T-cell (primary cell): ENCODE measurements around the gene RIGI. TPM values are rescaled to one million over a fixed set of nuclear protein-coding genes. Genes with fewer than 3 reads are reported as not detected.
A peak's percentile ranks its signal among the peaks of the same experiment; 100 is the strongest.

Experiments
- ATAC-seq, 4 experiments: fragments of 200-7000 bp in 3 of 4; fragments of 150-1000 bp in 1 of 4; cut with Tn5 transposase; replicated peaks in 1 of 4; 1 replicate in 3 of 4; 2 replicates in 1 of 4; pipeline ENCODE4 v1.10.0; 2021; ENCODE audit warnings: moderate library complexity in 3 of 4, mild to moderate bottlenecking in 2 of 4, moderate number of reproducible peaks in 1 of 4
- CTCF ChIA-PET, 2 donors: fragments of 300-600 bp; sonication (Branson Sonifier 250); formaldehyde crosslinking; loops; one replicate each; lab custom pipeline; 2022; ENCODE audit warnings: antibody characterized with exemption in 2 of 2; lab: Charles Lee
- POLR2A ChIA-PET, 2 donors: fragments of 300-600 bp; sonication (Branson Sonifier 250); formaldehyde crosslinking; loops; one replicate each; lab custom pipeline; 2022; ENCODE audit warnings: antibody characterized with exemption in 2 of 2; lab: Charles Lee
- DNase-seq, 35 experiments: peaks; one replicate each; pipeline versions ENCODE4 v3.0.0 to v3.0.0-alpha.2; 2013 to 2023
- H3K27ac ChIP-seq: one replicate; pipeline ENCODE4 v1.5.1; 2013; ENCODE audit warnings: low read length
- H3K27me3 ChIP-seq, 2 experiments: replicated peaks in 1 of 2; 1 replicate in 1 of 2; 2 replicates in 1 of 2; pipeline versions ENCODE4 v1.6.1 to v1.7.0; 2013; ENCODE audit warnings: low read length in 1 of 2, mixed read lengths in 1 of 2; ENCODE audit not compliant: control insufficient read depth in 2 of 2, insufficient read depth in 2 of 2; ENCODE audit errors: extremely low read depth in 1 of 2
- H3K36me3 ChIP-seq, 2 donors: 1 replicate in 1 of 2; 2 replicates in 1 of 2; pipeline versions ENCODE4 v1.6.1 to v1.7.0; 2013; ENCODE audit warnings: low read length in 1 of 2; ENCODE audit not compliant: control insufficient read depth in 2 of 2, insufficient read depth in 1 of 2; ENCODE audit errors: extremely low read depth in 1 of 2
- H3K4me1 ChIP-seq, 2 experiments: 1 replicate in 1 of 2; 2 replicates in 1 of 2; pipeline versions ENCODE4 v1.6.1 to v1.7.0; 2013; ENCODE audit warnings: low read length in 2 of 2, mixed read lengths in 1 of 2; ENCODE audit not compliant: insufficient read depth in 2 of 2, control insufficient read depth in 1 of 2; ENCODE audit errors: extremely low read depth in 1 of 2
- H3K4me3 ChIP-seq, 2 donors: 1 replicate in 1 of 2; 2 replicates in 1 of 2; pipeline versions ENCODE4 v1.5.1 to v1.7.0; 2013; ENCODE audit warnings: mild to moderate bottlenecking in 2 of 2, low read length in 1 of 2, moderate library complexity in 1 of 2; ENCODE audit not compliant: control insufficient read depth in 1 of 2; ENCODE audit errors: extremely low read depth in 1 of 2
- H3K9me3 ChIP-seq: 2 replicates; pipeline ENCODE4 v1.7.0; 2013
- H3K27ac Mint-ChIP-seq, 2 donors: one replicate each; pipeline ENCODE4 v1.8.0; 2020 to 2021; ENCODE audit warnings: mild to moderate bottlenecking in 2 of 2, mixed read lengths in 2 of 2
- H3K27me3 Mint-ChIP-seq, 2 donors: one replicate each; pipeline ENCODE4 v1.8.0; 2021 to 2022; ENCODE audit warnings: mixed read lengths in 2 of 2
- H3K36me3 Mint-ChIP-seq: one replicate; pipeline ENCODE4 v1.8.0; 2021; ENCODE audit warnings: mixed read lengths
- H3K4me1 Mint-ChIP-seq, 3 donors: one replicate each; pipeline ENCODE4 v1.8.0; 2020 to 2022; ENCODE audit warnings: mixed read lengths in 3 of 3, mild to moderate bottlenecking in 1 of 3
- H3K4me3 Mint-ChIP-seq, 3 donors: one replicate each; pipeline ENCODE4 v1.8.0; 2020 to 2022; ENCODE audit warnings: mild to moderate bottlenecking in 3 of 3, mixed read lengths in 3 of 3, moderate library complexity in 3 of 3
- H3K9me3 Mint-ChIP-seq, 3 donors: one replicate each; pipeline ENCODE4 v1.8.0; 2020 to 2022; ENCODE audit warnings: mixed read lengths in 3 of 3
- WGBS: methylation state at CpG from one replicate; pipeline ENCODE4 v1.1.5; 2013; ENCODE audit warnings: missing lambda C conversion rate; ENCODE audit not compliant: insufficient coverage; 5-methylcytosine and 5-hydroxymethylcytosine counted together
- total RNA-seq, 35 experiments: library from RNA in 6 of 35; stranded (reverse) in 6 of 35; fragments of 120-200 nt in 1 of 35; gene quantifications; one replicate each; pipeline versions ENCODE4 v1.2.1 to v1.2.4 and lab custom pipeline; 2013 to 2026

Gene RIGI
- total RNA-seq, 5 donors from 2014 or later (not counting 1 experiment from before 2014, with no cell fraction given): 14.0 to 27.1 (median 19.3) TPM

DNA sequence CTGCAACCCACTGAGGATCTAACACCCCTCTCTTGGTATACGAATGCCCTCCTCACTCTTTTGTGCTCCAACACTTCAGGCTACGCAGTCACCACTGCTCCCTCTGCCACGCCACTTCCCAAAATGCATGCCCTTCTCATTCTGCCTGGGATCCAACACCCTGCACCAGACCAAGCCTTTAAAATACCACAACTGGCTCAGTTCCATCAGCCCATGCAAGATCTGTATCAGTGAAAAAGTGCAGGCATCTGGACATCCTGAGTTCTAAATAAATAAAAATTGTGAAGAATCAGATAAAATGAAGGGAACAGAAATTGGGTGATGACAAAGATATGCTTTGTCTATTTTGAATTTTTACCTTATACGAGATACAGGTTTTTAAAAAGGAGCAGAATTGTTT lies 44.3 kb upstream of the RIGI start:
- CTCF ChIA-PET: no interaction called here
- 97% methylated on average over 3 of the region's 4 CpGs for WGBS
- peaks cover 32% of the 10 kb centered on the region for H3K36me3 Mint-ChIP-seq
- DNase-seq: no peak
- no peak overlapping the region for H3K4me3 Mint-ChIP-seq
- no peak for ATAC-seq
- H3K27ac ChIP-seq: no peak overlapping the region
- no peaks in the 10 kb centered on the region for H3K27me3 Mint-ChIP-seq
- POLR2A ChIA-PET: no interaction called here
- peaks cover 37 to 39% (median 39%) of the 10 kb centered on the region in 3 donors for H3K4me1 Mint-ChIP-seq
- no peak overlapping the region for H3K4me3 ChIP-seq
- peaks cover 15 to 24% of the 10 kb centered on the region in 2 donors for H3K36me3 ChIP-seq
- H3K27ac Mint-ChIP-seq: no peak overlapping the region
- H3K4me1 ChIP-seq: peaks cover 4 to 19% of the 10 kb centered on the region in 2 experiments
- H3K9me3 ChIP-seq: no peaks in the 10 kb centered on the region
- no peaks in the 10 kb centered on the region for H3K27me3 ChIP-seq
- no peaks in the 10 kb centered on the region for H3K9me3 Mint-ChIP-seq

GRCh38 chr9:32566770-32567169 lies 40.8 kb upstream of the RIGI start:
- CTCF ChIA-PET: interaction anchor here (0.9 to 1.2 kb wide), 2 partner anchors 13 to 187 kb away, joined by 3 to 4 read pairs; no protein-coding TSS in a partner anchor
- peaks cover 27 to 45% (median 35%) of the 10 kb centered on the region in 3 donors for H3K4me1 Mint-ChIP-seq
- peaks cover 34% of the 10 kb centered on the region for H3K36me3 Mint-ChIP-seq
- DNase-seq (no peak), ATAC-seq (no peak)
- POLR2A ChIA-PET: no interaction called here
- no peak overlapping the region for H3K4me3 ChIP-seq
- WGBS: 97% methylated on average over 26 of the region's 26 CpGs
- no peaks in the 10 kb centered on the region for H3K9me3 ChIP-seq
- peaks cover 0 to 8% of the 10 kb centered on the region in 2 experiments for H3K4me1 ChIP-seq
- H3K27ac ChIP-seq: no peak overlapping the region
- peaks cover 15 to 30% of the 10 kb centered on the region in 2 donors for H3K36me3 ChIP-seq
- no peak overlapping the region for H3K27ac Mint-ChIP-seq
- H3K27me3 ChIP-seq: no peaks in the 10 kb centered on the region
- no peak overlapping the region for H3K4me3 Mint-ChIP-seq
- H3K27me3 Mint-ChIP-seq: no peaks in the 10 kb centered on the region
- no peaks in the 10 kb centered on the region for H3K9me3 Mint-ChIP-seq

- Mint-ChIP-seq H3K4me3 (no peak overlapping the region), H3K27me3 (no peaks in the 10 kb centered on the region), H3K4me1 (peaks cover 26 to 50% (median 35%) of the 10 kb centered on the region in 3 donors), H3K27ac (no peak overlapping the region), H3K36me3 (peaks cover 36% of the 10 kb centered on the region), H3K9me3 (no peaks in the 10 kb centered on the region)
- H3K36me3 ChIP-seq: peaks cover 15 to 30% of the 10 kb centered on the region in 2 donors
- 80% methylated on average over 1 of the region's 6 CpGs for WGBS
- CTCF ChIA-PET: interaction anchor here (0.6 to 1.2 kb wide), 3 partner anchors 13 to 187 kb away, joined by 3 to 7 read pairs (median 5); no protein-coding TSS in a partner anchor
- H3K9me3 ChIP-seq: no peaks in the 10 kb centered on the region
- POLR2A ChIA-PET: interaction anchor here in 1 of 2 donors (1.0 kb wide), 1 partner anchor 40 kb away, joined by 3 read pairs; no protein-coding TSS in a partner anchor
- no peak overlapping the region for H3K4me3 ChIP-seq
- no peaks in the 10 kb centered on the region for H3K27me3 ChIP-seq
- DNase-seq (no peak), ATAC-seq (no peak)
- H3K27ac ChIP-seq: no peak overlapping the region
- peaks cover 0 to 2% of the 10 kb centered on the region in 2 experiments for H3K4me1 ChIP-seq
These were observed 40.0 kb upstream of the RIGI start for GRCh38 chr9:32565967-32566366.

DNA sequence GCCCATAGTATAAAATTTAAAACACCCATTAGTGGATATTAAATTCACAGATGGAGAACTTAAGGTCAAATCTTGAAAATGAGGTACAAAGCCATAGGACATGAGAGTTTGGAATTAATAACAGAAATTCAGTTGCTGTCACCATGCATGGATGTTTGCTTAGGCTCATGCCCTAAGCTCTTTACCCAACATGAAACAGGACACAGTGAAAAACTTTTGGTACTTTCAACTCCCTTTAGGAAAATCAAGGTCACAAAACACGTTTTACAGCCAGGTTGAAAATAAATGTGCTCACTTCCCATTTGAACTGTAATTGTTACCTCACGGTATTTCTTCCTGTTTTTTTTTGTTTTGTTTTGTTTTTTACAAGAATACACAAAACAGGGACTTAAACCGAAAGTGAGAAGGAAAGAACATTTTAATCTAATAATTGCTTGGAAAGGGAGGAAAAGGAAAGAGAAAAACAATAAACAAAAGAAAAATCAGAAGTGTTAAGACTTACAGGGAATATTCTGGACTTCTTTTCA lies 32.5 kb upstream of the RIGI start:
- no peak for DNase-seq
- Mint-ChIP-seq H3K27me3 (no peaks in the 10 kb centered on the region), H3K4me1 (peaks cover 45 to 47% (median 46%) of the 10 kb centered on the region in 3 donors), H3K27ac (peak overlapping the region; percentile 44 to 70), H3K36me3 (peaks cover 6% of the 10 kb centered on the region), H3K4me3 (no peak overlapping the region), H3K9me3 (no peaks in the 10 kb centered on the region)
- H3K27me3 ChIP-seq: no peaks in the 10 kb centered on the region
- no peak for ATAC-seq
- ChIA-PET CTCF (interaction anchor here (0.7 to 1.1 kb wide), 2 partner anchors 32 to 180 kb away, joined by 3 to 6 read pairs; partner anchors contain the start of gene RIGI (in 1 of the 2)), POLR2A (no interaction called here)
- H3K36me3 ChIP-seq: peaks cover 0 to 8% of the 10 kb centered on the region in 2 donors
- peaks cover 0 to under 1% of the 10 kb centered on the region in 2 experiments for H3K4me1 ChIP-seq
- no peaks in the 10 kb centered on the region for H3K9me3 ChIP-seq
- no peak overlapping the region for H3K4me3 ChIP-seq
- WGBS: no CpG with 5 or more reads among the region's 3 CpGs
- no peak overlapping the region for H3K27ac ChIP-seq

- Histone ChIP-seq H3K4me3 (no peak overlapping the region), H3K36me3 (peaks cover 0 to 6% of the 10 kb centered on the region in 2 donors), H3K4me1 (peaks cover 10 to 24% of the 10 kb centered on the region in 2 experiments), H3K27me3 (no peaks in the 10 kb centered on the region), H3K9me3 (no peaks in the 10 kb centered on the region), H3K27ac (no peak overlapping the region)
- H3K27me3 Mint-ChIP-seq: no peaks in the 10 kb centered on the region
- H3K4me3 Mint-ChIP-seq: no peak overlapping the region
- peaks cover 45 to 53% (median 49%) of the 10 kb centered on the region in 3 donors for H3K4me1 Mint-ChIP-seq
- H3K36me3 Mint-ChIP-seq: peaks cover 3% of the 10 kb centered on the region
- H3K27ac Mint-ChIP-seq: peak overlapping the region; percentile 14 to 55
- CTCF ChIA-PET: interaction anchor here (0.6 to 3.2 kb wide), 7 partner anchors 17 to 176 kb away, joined by 3 to 18 read pairs (median 5); partner anchors contain the start of genes NDUFB6 (in 1 of the 2) and RIGI (in 1 of the 2)
- no peaks in the 10 kb centered on the region for H3K9me3 Mint-ChIP-seq
- DNase-seq (no peak), ATAC-seq (no peak)
- POLR2A ChIA-PET: interaction anchor here (0.8 kb wide), 2 partner anchors 10 to 17 kb away, joined by 3 read pairs; no protein-coding TSS in a partner anchor
These were observed 28.6 kb upstream of the RIGI start for GRCh38 chr9:32554591-32554990.

DNA sequence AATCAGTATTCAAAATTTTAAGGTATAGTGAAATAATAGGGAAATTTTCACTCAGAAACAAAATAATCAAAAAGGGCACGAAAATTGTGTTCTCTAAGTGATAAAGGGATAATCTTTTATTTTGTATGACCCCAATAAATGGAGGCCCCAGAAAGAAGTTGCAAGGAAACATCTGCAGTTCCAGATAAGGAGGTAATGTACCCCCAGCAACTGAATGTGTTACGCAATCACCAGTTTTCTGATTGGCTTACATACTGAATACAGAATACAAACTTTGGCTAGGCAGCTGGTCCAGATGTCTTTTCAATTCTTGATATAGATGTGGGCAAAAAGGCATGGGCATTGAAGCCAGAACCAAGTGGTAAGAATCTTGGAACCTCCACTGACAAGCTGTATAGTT lies 28.1 kb upstream of the RIGI start:
- WGBS: no CpG with 5 or more reads among the region's 2 CpGs
- H3K9me3 Mint-ChIP-seq: no peaks in the 10 kb centered on the region
- no peak for DNase-seq
- ChIA-PET CTCF (interaction anchor here (0.7 to 3.2 kb wide), 6 partner anchors 18 to 175 kb away, joined by 3 to 18 read pairs (median 6); partner anchors contain the start of genes NDUFB6 (in 1 of the 2) and RIGI (in 1 of the 2)), POLR2A (interaction anchor here (0.8 kb wide), 2 partner anchors 10 to 18 kb away, joined by 3 read pairs; no protein-coding TSS in a partner anchor)
- no peaks in the 10 kb centered on the region for H3K27me3 Mint-ChIP-seq
- H3K4me3 ChIP-seq: no peak overlapping the region
- H3K27ac Mint-ChIP-seq: peak overlapping the region; percentile 52 to 75
- H3K36me3 Mint-ChIP-seq: peaks cover 2% of the 10 kb centered on the region
- peaks cover 0 to 5% of the 10 kb centered on the region in 2 donors for H3K36me3 ChIP-seq
- peak overlapping the region; percentile 31 to 91 (median 34) for H3K4me3 Mint-ChIP-seq
- no peak overlapping the region for H3K27ac ChIP-seq
- no peak for ATAC-seq
- no peaks in the 10 kb centered on the region for H3K9me3 ChIP-seq
- peaks cover 45 to 54% (median 49%) of the 10 kb centered on the region in 3 donors for H3K4me1 Mint-ChIP-seq
- H3K4me1 ChIP-seq: peaks cover 13 to 24% of the 10 kb centered on the region in 2 experiments
- no peaks in the 10 kb centered on the region for H3K27me3 ChIP-seq
